Measurements from ENCODE around the gene EPHA4.

DNA sequence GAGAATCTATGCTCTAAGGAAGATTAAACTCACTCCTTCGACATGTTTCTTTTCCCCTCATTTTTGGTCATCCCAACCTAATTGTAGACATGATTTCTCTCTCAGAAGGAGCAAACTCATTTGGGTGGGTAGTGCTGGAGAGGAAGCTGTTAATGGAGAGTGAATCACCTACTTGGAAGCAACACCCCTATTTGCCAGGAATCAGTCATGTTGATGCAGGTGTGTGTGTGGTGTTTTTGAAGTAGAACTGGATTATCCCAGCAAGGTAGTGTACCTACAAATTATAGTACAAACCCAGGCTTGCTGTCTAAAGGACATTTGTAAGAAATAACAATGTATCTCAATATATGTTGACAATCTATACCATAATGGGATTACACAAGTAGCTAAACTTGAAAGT lies 186.4 kb downstream of the EPHA4 start:
- no peak for TF ChIP-seq POLR2A (IDR thresholded peaks at IDR 0.05)
- TF ChIP-seq, protein P1, sequence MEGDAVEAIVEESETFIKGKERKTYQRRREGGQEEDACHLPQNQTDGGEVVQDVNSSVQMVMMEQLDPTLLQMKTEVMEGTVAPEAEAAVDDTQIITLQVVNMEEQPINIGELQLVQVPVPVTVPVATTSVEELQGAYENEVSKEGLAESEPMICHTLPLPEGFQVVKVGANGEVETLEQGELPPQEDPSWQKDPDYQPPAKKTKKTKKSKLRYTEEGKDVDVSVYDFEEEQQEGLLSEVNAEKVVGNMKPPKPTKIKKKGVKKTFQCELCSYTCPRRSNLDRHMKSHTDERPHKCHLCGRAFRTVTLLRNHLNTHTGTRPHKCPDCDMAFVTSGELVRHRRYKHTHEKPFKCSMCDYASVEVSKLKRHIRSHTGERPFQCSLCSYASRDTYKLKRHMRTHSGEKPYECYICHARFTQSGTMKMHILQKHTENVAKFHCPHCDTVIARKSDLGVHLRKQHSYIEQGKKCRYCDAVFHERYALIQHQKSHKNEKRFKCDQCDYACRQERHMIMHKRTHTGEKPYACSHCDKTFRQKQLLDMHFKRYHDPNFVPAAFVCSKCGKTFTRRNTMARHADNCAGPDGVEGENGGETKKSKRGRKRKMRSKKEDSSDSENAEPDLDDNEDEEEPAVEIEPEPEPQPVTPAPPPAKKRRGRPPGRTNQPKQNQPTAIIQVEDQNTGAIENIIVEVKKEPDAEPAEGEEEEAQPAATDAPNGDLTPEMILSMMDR (IDR thresholded peaks at IDR 0.05), result no peak

Measured in thyroid gland (tissue), 4 donors.